ENCODE results near the gene IGLL5.

Gene IGLL5

DNA sequence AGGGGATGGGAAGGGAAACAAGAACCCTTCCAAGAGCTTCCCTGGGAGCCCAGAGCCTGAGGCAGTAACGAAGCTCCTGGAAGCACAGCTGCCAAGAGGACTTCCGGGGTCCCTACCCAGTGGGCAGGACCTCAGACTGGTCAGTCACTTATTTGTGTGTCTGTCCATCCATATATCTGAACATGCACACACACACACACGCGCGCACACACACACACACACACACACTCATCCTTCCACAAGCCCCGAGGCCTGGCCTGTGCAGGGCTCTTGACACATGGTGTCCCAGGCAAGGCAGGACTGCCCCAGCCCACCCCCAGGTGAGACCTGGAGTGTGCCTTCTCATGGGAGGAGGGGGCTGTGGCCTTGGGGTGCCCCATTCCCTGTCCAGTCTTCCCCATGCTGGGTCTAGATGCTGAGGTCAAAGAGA lies 44.9 kb downstream of the IGLL5 start:
- H3F3A ChIP-seq (ENCODE audit: control insufficient read depth, insufficient read depth): peaks cover 2% of the 10 kb centered on the region; the same call in 1 of the 2 replicates

GRCh38 chr22:22933100-22933806 lies 45.6 kb downstream of the IGLL5 start:
- Histone ChIP-seq H3K4me1 (ENCODE audit: control insufficient read depth, low read length) (peaks cover 98% of the 10 kb centered on the region), H3K9me2 (replicated peaks; ENCODE audit: control insufficient read depth, low read length) (no peaks in the 10 kb centered on the region), H4K20me1 (ENCODE audit: control insufficient read depth, insufficient read depth, low read depth, low read length) (no peaks in the 10 kb centered on the region), H3K4me3 (ENCODE audit: low read length) (0 out of 2 replicates have a peak overlapping the region, but pooled peaks have one; percentile 6), H3K36me3 (ENCODE audit: control insufficient read depth, low read length) (peaks cover 2% of the 10 kb centered on the region; the same call in 1 of the 2 replicates), H3K27ac (ENCODE audit: low read depth, low read length) (peak overlapping the region; percentile 98), H3K4me2 (ENCODE audit: low read length) (peak overlapping the region; percentile 91), H3F3A (ENCODE audit: control insufficient read depth, insufficient read depth) (peaks cover 2% of the 10 kb centered on the region), H3K27me3 (ENCODE audit: control insufficient read depth, low read length) (no peaks in the 10 kb centered on the region), H3K79me2 (ENCODE audit: control insufficient read depth, low read length) (peaks cover 47% of the 10 kb centered on the region), H3K9me3 (ENCODE audit: control insufficient read depth, insufficient read depth, low read length) (no peaks in the 10 kb centered on the region)
- no peak for TF ChIP-seq EZH2phosphoT487 (IDR thresholded peaks at IDR 0.05; ENCODE audit: borderline replicate concordance, low read length)
- TF ChIP-seq, protein P1, sequence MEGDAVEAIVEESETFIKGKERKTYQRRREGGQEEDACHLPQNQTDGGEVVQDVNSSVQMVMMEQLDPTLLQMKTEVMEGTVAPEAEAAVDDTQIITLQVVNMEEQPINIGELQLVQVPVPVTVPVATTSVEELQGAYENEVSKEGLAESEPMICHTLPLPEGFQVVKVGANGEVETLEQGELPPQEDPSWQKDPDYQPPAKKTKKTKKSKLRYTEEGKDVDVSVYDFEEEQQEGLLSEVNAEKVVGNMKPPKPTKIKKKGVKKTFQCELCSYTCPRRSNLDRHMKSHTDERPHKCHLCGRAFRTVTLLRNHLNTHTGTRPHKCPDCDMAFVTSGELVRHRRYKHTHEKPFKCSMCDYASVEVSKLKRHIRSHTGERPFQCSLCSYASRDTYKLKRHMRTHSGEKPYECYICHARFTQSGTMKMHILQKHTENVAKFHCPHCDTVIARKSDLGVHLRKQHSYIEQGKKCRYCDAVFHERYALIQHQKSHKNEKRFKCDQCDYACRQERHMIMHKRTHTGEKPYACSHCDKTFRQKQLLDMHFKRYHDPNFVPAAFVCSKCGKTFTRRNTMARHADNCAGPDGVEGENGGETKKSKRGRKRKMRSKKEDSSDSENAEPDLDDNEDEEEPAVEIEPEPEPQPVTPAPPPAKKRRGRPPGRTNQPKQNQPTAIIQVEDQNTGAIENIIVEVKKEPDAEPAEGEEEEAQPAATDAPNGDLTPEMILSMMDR (IDR thresholded peaks at IDR 0.05; ENCODE audit: low read depth, low read length, poor library complexity, severe bottlenecking): no peak

More for the DNA sequence above, 44.9 kb downstream of the IGLL5 start:
- Histone ChIP-seq H3K36me3 (ENCODE audit: control insufficient read depth, low read length) (peaks cover 2% of the 10 kb centered on the region; the same call in 1 of the 2 replicates), H3K4me3 (ENCODE audit: low read length) (peak overlapping the region; percentile 32), H3K9me2 (replicated peaks; ENCODE audit: control insufficient read depth, low read length) (no peaks in the 10 kb centered on the region), H3K9me3 (ENCODE audit: control insufficient read depth, insufficient read depth, low read length) (no peaks in the 10 kb centered on the region), H4K20me1 (ENCODE audit: control insufficient read depth, insufficient read depth, low read depth, low read length) (no peaks in the 10 kb centered on the region), H3K4me1 (ENCODE audit: control insufficient read depth, low read length) (peaks cover 98% of the 10 kb centered on the region), H3K27ac (ENCODE audit: low read depth, low read length) (peak overlapping the region; percentile 98), H3K79me2 (ENCODE audit: control insufficient read depth, low read length) (peaks cover 43% of the 10 kb centered on the region), H3K4me2 (ENCODE audit: low read length) (peak overlapping the region; percentile 91), H3K27me3 (ENCODE audit: control insufficient read depth, low read length) (no peaks in the 10 kb centered on the region)
- TF ChIP-seq, protein P1 (IDR thresholded peaks at IDR 0.05; ENCODE audit: low read depth, low read length, poor library complexity, severe bottlenecking): no peak
- no peak for TF ChIP-seq EZH2phosphoT487 (IDR thresholded peaks at IDR 0.05; ENCODE audit: borderline replicate concordance, low read length)

- Histone ChIP-seq H4K20me1 (ENCODE audit: control insufficient read depth, insufficient read depth, low read depth, low read length) (no peaks in the 10 kb centered on the region), H3K27ac (ENCODE audit: low read depth, low read length) (peak overlapping the region; percentile 98), H3F3A (ENCODE audit: control insufficient read depth, insufficient read depth) (peaks cover 9% of the 10 kb centered on the region), H3K4me3 (ENCODE audit: low read length) (no peak overlapping the region), H3K9me3 (ENCODE audit: control insufficient read depth, insufficient read depth, low read length) (no peaks in the 10 kb centered on the region), H3K4me2 (ENCODE audit: low read length) (peak overlapping the region; percentile 61), H3K27me3 (ENCODE audit: control insufficient read depth, low read length) (no peaks in the 10 kb centered on the region), H3K4me1 (ENCODE audit: control insufficient read depth, low read length) (peaks cover 98% of the 10 kb centered on the region), H3K79me2 (ENCODE audit: control insufficient read depth, low read length) (peaks cover 53% of the 10 kb centered on the region), H3K36me3 (ENCODE audit: control insufficient read depth, low read length) (peaks cover 7% of the 10 kb centered on the region), H3K9me2 (replicated peaks; ENCODE audit: control insufficient read depth, low read length) (no peaks in the 10 kb centered on the region)
- TF ChIP-seq, protein P1 (IDR thresholded peaks at IDR 0.05; ENCODE audit: low read depth, low read length, poor library complexity, severe bottlenecking): no peak
- TF ChIP-seq EZH2phosphoT487 (IDR thresholded peaks at IDR 0.05; ENCODE audit: borderline replicate concordance, low read length): no peak
Observed at GRCh38 chr22:22933807-22934542, 46.4 kb downstream of the IGLL5 start.

All from DOHH2 (cell line).